Stimulated activated naive CD4-positive, alpha-beta T cell (primary cell): ENCODE results near the gene SV2B.

ENCODE experiments used
- DNase-seq, 6 experiments: peaks; one replicate each; lab custom pipeline; 2025; lab: John Stamatoyannopoulos, UW

Gene SV2B

DNA sequence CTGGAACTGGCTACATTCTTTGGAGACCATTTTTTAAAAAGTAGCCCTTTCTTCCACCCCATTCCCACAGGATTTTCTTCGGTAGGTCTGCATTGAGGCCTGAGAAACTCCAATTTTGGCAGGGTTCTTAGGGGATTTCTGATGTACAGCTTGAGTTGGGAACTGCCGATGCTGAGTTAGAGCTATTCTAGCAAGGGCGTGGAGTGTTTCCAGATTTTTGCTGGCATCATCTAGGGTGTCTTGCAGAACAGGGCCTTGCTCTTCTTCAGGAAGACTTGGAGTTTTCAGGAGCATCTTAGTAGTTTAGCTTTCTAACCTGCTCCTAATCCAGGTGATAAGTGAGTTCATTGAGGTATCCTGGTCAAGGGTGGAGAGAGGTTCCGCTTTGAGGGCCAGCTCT, 41.0 kb downstream of the SV2B start:
- no peak for DNase-seq

DNA sequence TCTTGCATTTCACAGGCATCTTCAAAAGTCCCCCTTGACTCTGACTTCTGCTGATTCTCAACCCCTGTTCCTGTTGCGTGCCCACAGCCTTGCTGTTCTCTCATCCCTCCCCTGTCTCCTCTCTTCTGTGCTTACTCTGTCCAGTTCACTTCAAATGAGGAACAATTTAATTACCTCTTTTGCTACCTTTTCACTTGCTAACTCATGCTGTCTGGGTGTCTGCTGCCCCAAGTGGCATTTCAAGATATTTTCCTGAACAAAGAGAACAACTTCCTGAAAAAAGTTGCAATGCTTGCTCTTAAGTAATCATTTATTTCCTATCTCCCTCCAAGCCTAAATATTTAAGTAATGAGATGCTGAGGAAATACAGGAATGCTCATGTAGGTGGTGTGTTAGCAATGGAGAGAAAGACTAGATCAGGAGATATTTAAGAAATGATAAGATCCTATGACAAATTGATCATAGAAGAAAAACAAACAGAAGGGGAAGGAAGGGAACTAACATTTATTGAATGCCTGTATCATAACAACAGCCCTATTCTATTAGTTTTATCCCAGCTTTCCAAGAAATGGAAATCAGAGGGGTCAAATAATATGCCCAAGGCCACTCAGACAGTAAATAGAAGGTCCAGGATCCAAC, 42.2 kb downstream of the SV2B start:
- no peak for DNase-seq

DNA sequence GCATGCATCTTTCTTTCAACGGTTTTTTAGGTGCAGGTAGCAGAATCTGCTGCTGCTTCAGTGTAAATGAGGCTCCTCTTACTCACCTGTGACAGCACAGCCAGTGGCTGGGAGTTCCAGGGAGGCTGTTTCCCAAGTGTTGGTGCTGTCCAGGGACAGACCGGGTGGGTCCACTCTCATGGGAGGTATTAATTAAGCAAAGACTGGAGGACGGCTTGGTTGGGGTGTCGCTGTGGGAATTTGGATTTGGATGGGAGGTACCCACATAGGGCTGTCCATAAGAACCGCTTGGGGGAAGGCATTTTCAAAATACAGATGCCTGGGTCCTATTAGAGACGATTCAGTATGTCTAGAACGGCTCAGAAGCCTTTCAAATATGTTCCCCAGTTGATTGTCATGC, 42.9 kb downstream of the SV2B start:
- DNase-seq = no peak

DNA sequence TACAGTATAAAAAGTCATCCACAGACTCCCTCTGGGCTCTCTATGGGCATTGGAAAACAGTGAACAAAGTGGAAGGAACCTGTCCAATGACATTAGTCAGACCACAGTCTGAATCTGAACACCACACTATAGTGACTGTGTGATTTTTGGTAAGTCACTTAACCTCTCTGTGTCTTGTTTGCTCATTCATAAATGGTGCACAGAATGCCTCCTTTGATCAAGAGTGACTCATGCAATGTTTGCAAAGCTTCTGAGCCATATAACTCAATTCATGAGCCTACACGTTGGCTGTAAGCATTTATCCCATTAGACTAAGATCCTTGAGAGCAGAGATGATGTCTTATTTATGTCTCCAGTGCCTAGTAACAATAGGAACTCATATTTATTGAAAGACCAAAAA, 46.7 kb downstream of the SV2B start:
- no peak for DNase-seq

DNA sequence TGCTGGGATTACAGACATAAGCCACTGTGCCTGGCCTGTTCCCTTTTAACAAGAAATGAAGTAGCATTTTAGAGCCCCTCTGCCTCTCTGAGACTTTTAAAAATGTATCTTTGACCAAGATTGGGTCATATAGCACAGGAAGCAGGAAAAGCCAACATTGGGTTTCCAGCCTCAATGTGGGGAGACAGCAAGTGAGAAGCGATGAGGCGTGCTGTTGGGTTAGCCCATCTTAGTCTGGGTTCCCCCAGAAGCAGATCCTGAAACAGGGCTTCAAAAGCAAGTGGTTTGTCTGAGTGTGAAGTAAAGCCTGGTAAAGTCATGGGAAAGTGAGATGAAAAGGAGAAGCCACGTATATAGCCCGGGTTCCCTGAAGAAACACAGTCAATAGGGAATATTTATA, 48.2 kb downstream of the SV2B start:
- DNase-seq = no peak

DNA sequence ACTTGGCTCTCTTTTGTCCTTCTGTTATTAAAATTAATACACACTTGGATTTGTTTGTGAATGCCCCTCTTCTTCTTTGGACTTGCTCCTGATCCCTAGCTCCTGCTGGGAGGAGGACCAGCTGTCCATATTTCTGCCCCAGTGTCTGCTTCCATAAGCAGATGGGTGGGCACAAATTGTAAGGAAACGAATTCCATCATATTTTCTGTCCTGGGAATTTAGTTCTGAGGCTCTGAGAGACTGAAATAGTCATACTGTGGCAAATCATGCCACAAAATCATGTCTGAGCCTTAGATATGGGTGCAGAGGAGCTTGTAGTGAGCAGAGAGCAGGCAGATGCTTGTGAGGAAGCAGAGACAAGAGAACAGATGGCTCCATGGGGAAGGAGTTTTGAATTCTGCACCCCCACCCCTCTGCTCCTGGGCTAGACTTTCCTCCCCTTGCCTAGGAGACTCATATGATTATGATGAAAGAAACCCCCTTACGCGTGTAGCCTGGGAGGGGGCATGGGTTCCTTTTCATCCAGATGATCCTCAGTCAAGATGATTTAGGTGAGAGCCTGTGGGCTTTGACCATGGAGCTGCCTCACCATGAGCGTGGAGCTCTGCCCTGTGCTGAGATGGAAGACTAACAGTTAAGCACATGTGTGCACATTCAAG, 50.6 kb downstream of the SV2B start:
- no peak for DNase-seq

DNA sequence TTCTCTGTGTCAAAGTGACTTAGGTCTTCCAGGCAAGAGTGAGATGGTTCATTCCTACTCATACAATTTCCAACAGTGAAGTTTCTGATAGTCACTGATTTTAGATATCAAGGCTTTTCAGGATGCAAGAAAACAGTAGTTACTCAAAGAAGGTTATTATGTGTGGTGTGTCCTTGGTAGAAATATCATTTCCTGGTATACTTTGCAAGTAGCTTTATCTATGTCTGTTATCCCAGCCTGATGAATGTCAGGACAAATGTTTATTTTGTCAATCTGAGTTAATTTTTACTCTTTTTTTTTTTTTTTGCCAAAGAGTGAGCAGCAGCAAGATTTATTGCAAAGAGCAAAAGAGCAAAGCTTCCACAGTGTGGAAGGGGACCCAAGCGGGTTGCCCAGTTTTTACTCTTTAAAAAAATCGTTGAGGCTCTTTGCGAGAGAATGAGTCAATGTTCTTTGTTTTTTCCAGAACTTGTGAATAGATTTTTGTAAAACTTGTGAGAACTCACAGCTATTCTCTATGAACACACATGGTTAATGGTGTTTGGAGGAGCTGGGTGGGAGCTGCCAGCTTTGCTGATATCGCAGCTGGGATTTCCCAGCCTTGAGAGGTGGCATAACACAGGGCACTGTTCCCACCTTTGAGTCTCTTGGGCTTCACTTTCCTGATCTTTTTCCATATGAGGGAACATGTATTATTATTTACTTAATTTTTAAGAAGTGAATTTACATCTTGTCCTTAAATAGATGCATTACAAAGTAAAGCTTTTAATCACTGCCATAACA, 51.9 kb downstream of the SV2B start:
- no peak for DNase-seq

DNA sequence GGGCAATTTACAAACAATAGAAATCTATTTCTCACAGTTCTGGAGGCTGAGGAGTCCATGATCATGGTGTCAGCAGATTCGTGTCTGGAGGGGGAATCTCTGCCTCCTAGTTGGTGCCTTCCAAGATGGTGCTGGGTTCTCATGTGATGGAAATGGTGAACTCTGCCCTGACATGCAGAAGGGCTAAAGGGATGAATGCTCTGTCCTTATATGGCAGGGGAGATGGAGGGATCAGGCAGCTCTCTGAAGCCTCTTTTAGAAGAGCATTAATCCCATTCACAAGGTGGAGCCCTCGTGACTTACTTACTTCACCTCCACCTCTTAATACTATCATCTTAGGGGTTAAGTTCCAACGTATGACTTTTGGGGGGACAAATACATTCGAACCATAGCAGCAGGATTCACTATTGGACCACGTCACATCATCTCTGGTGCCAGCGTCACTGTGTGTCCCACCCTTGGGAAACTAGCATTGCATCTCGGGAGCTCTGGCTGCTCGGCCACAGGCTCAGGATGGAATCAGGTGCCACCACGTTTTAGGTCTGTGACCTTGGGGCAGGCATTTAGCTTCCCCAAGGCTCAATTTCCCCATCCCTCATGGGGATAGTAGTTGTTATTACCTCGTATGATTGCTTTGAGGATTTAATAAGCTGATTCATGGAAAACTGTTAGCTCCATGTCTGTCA, 53.0 kb downstream of the SV2B start:
- DNase-seq = no peak

DNA sequence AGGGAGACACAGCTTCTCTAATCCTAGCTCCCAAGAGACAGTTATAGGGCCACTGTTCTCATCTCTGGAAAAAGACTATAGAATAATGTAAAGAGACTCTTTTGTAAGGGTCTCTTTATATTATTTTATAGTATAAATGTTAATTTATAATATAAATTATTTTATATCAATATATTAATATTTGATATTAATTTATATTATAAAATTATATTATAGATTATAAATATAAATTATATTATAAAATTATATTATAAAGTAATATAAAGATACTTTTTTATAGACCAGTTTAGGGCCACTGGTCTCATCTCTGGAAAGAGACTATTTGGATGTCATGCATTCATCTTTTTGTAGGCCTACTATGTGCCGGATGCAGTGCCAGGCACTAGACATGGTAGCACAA, 53.9 kb downstream of the SV2B start:
- DNase-seq = no peak

DNA sequence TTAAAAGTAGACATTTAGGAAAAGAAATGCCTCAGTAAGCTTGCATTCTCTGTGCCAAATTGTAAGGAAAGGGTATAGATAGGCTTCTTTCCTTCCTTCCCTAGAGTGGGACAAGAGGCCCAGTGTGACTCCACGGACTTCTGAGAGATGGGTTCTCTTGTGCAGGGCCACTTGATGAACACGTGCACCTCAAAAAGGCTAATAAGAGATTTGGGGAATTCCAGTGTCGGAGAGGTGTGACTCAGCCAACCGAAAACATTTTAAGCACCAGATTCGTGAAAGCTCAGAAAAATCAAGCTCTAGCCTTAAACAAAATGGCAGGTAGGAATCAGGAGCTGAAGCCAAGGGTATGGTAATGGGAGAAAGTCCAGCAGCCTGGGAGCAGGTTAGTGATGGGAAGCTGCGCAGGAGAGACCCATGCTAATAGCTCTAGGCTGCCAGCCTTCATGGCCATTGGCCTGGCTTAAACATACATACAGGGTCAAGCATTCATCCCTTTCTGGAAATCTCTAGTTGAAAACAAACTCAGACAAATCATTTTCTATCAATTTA, 56.2 kb downstream of the SV2B start:
- DNase-seq = no peak

DNA sequence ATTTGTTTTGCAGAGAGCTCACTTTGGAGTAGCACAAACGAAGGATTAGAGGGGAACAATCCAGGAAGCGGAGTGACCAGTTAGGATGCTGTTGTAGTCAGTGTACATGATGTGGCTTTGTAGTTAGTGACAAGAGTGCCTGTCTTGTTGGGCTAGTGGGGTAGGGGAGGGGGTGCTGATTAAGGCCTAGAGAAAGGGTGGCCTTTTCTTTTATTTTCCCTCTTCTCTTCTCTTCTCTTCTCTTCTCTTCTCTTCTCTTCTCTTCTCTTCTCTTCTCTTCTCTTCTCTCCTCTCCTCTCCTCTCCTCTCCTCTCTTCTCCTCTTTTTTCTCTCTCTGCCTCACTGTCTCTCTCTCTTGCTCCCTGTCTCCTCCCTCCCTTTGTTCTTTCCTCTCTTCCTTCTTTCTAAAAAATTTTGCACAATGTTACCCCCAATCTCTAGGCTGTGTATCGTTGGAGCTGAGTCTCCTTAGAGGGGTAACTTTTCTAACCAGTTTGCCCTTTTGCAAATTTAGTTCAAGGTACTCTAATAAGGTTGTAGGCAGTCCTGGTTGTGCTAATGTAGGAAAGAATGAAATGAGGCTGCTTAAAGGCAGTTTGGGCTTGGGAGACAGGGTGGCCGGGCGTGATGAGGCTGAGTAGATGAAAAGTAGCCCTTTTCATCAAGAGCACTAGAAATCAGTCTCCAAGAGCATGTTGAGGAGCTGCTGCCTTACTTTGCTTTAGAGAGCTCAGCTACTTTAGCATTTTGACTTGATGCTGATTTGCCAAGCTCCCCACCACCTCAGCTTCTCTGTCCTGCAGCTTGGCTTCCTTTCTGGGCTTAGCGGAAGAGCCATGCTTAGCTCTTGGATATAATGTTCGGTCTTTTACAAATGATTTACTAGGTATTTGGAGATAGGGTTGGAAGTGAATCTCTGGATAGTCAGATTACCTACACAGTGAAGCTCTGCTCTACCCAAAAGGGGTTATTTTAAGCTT, 58.6 kb downstream of the SV2B start:
- no peak for DNase-seq

DNA sequence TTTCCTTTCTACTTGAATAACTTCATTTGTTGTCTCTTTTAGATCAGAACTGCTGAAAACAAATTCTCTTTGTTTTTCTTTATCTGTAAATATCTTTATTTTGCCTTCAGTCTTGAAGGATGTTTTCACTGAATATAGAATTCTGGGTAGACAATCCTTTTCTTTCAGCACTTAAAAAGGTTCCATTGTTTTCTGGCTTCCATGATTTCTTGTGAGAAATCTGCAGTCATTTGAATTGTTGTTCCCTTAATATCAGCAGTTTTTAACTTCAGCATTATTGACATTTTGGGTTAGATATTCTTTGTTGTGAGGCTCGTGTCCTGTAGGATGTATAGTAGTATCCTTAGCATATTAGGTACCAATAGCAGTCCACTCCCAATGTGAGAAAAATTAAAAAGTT, 65.8 kb downstream of the SV2B start:
- DNase-seq = no peak

DNA sequence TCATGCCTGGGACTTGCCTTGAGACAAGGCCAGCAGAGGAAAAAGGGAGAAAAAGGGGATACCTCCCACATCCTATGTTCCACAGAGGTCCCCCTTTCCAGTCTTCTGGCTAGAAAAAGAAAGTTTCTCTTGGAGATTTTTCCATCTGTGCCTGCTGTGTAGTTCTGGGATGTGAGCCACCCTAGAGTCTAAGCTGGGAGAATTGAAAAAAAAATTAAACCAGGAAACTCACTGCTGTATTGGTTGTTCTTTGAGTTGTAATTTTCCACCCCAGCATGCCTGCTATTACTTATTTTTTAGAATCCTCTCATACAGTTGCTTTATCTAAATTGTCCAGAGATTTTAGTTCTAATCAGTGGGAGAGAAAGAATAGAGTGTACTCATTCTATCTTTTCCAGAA, 68.4 kb downstream of the SV2B start:
- DNase-seq = no peak

DNA sequence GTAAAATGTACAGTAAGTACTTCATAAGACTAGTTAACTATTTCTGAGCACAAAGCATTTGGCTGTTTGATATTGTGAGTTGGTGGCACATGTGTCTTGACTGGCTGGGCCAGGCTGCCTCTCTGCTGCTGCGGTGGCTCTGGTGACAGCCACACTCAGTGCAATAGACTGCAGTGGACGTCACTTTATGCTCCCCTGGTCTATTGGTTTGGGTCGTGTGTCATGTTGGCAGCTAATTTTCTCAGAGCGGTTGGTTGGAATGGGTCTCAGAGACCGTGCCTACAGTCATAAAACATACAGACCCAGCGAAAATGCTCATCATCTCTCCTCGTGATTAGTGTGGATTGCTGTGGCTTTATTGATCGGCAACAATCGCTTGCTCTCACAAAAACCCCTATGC, 71.3 kb downstream of the SV2B start:
- DNase-seq = no peak

DNA sequence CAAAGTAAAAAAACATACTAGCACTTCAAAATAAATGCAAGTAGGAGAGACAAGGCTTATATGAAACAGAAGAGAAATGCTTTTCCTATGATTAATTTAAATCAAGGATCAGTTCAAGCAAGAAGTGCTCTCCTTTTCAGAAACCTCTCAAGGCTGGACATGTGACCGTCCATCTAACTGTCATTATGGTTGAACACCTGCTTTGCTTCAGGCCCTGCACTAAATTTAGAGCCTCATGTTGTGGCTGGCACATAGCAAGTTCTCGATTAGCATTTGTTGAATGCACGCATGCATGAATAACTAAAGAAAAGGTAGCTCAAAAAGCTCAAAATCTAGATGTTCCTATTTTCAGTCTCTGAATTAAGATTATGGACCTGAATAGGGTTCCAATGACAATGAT, 82.0 kb downstream of the SV2B start:
- DNase-seq = no peak

DNA sequence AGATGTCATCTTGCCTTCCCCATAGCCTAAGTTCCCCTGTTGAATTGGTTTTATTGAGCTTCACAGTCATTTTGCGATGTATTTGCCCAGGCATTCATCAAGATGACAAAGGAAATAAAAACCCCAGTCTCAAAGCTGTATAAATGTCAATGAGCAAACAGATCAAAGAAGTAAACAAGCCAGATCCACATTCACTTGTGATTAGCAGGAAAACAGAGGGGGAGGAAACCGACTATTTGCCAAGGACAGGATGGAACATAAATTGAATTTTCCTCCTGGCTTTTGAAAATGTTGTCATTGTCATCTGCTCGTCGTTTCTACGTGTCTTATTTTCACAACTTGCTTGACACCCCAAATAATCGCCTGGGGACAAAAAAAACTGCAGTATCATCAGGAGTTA, 83.5 kb downstream of the SV2B start:
- DNase-seq = no peak

DNA sequence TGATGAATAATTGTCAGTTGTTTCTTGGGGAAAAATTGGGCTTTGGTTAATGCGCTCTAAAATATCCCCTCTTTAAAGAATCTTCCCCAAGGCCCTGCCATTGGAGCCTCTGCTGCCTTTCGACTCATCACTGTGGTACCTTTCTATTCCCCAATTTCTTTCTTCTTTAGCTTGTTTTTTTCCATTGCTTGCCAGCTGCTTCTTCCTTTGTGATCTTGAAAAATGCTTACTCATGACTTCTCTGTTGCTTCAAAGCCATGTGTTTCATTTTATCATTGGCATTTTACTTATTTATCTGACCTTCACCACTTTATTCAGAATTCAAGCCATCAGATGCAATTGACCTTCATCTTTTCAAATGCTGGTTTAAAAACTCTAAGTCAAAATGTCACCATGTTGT, 84.4 kb downstream of the SV2B start:
- DNase-seq = no peak

DNA sequence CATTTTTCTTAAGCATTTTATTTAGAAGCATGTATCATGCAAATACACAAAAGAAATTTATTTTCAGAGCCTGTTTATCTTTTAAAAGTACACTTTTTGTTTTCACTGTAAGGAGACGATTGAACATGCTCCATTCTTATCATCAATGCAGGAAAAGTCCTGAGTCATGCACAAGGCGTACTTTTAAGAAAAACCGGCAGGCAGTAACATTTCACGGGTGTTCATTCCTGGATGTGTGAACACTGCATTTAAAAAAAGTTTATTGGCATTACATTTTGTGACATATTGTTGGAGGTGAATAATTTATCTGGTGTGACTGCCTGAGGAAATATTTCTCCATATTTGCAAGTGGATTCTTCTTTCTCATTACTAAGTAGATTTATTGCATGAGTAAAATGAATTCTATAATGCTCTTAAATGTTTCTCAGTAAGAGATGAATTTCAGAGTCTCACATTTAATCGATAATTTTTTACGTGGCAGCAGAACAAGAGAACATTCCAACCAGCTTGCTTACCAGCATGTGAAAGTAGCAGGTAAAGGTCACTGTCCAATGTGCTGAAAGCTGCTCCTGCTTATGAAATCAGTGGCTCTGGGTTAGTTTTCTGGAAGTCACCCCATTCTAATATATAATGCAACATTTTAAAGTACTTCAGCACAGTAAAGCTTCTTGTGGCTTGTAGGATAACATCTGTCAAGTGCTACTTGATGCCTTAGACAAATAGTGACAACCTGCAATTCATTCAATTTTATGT, 87.0 kb downstream of the SV2B start:
- no peak for DNase-seq

DNA sequence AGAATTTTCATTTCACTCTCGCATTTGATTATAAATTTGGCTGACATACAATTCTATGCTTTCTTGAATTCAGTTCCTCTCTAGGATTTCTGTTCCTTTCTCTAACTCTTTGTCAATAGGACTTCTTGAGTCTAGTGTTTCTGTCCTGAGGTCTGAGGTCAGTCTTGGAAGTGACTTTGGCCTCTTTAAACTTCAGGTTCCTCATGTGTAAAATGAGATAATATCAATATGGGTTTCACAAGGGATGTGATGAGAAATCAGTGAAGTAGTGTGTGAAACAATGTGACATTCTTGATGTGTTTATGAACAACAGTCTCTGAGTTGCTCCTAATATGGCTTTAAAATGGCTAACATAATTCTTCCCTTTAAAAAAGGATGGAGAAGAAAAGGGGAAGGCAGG, 92.2 kb downstream of the SV2B start:
- no peak for DNase-seq

DNA sequence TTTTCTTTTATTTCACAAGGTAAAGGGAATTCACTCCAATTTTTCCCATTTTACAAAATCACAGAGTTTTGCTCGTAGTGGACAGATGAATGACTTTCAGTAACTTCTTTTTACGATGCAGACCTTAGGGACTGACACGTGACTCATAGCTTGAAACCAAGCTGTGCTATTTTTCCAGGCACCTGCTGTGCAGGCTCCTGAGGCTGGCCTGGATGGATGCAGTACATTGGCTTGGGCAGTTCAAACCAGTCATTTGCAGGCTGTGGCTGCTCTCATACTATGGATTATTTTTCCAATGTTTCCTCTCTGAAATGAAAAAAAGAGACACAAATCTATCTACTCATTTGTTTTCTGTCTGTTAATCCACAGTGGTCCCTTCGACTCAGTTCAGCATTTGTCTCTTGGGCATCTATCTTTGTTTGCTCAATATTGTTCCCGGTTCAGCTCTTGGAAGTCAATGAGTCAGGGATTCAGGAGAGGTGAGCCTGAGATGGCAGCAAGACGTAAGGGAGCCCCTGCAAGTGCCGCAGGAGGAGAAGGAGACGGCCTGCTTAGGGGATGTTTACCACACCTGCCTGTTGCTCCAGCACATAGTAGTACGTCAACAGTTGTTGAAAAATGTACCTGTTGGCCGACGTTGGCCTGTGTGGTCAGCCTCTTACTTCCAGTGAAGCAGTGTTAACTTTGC, 92.8 kb downstream of the SV2B start:
- no peak for DNase-seq
